ENCODE results near the gene GPR139.

Gene GPR139

GRCh38 chr16:20016234-20016633 is 57.5 kb downstream of the GPR139 start:
- ChIA-PET POLR2A (no interaction called here), CTCF (no interaction called here)
- TF ChIP-seq, protein P1, sequence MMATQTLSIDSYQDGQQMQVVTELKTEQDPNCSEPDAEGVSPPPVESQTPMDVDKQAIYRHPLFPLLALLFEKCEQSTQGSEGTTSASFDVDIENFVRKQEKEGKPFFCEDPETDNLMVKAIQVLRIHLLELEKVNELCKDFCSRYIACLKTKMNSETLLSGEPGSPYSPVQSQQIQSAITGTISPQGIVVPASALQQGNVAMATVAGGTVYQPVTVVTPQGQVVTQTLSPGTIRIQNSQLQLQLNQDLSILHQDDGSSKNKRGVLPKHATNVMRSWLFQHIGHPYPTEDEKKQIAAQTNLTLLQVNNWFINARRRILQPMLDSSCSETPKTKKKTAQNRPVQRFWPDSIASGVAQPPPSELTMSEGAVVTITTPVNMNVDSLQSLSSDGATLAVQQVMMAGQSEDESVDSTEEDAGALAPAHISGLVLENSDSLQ (IDR thresholded peaks at IDR 0.05): no peak
- TF ChIP-seq ZNF384 (IDR thresholded peaks at IDR 0.05): no peak
- no peak for TF ChIP-seq L3MBTL2 (conservative IDR thresholded peaks at IDR 0.05)
- no peak for TF ChIP-seq FOXA1 (IDR thresholded peaks at IDR 0.05)
- TF ChIP-seq NFRKB (IDR thresholded peaks at IDR 0.05): no peak
- TF ChIP-seq TARDBP (IDR thresholded peaks at IDR 0.05): no peak
- DNase-seq (ENCODE audit: extremely low spot score): no peak

DNA sequence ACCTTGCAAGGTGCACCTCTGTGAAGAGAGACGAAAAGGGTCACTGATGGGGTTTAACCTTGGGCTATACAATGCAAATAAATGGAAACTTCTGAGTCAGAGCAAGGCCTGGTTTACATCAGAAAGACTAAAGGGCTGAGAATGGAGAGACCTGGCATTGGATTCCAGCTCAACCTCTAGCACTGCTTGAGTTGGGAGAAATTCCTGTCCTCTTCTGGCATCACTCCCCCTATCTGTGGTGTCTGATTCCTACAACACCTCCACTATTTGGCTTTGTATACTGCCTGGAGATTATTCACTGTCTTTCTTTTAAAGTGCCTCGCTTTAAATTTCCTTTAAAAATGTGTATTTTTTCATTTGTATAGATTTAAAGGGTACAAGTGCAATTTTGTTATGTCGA is 68.8 kb downstream of the GPR139 start:
- POLR2A ChIA-PET: no interaction called here
- no peak for TF ChIP-seq FOXK2 (IDR thresholded peaks at IDR 0.05)
- no peak for TF ChIP-seq HDGF (IDR thresholded peaks at IDR 0.05; ENCODE audit: borderline replicate concordance)
- TF ChIP-seq TARDBP (IDR thresholded peaks at IDR 0.05): no peak
- no peak for TF ChIP-seq FOXM1 (IDR thresholded peaks at IDR 0.05; ENCODE audit: borderline replicate concordance)
- TF ChIP-seq ZNF384 (IDR thresholded peaks at IDR 0.05): no peak
- TF ChIP-seq ELF4 (IDR thresholded peaks at IDR 0.05): no peak
- TF ChIP-seq CTBP1 (IDR thresholded peaks at IDR 0.05; ENCODE audit: borderline replicate concordance): no peak
- no peak for TF ChIP-seq L3MBTL2 (conservative IDR thresholded peaks at IDR 0.05)
- no peak for TF ChIP-seq FOXA1 (IDR thresholded peaks at IDR 0.05)
- TF ChIP-seq BHLHE40 (IDR thresholded peaks at IDR 0.05; ENCODE audit: borderline replicate concordance): no peak
- TF ChIP-seq SUZ12 (IDR thresholded peaks at IDR 0.05): no peak
- no peak for TF ChIP-seq LEF1 (IDR thresholded peaks at IDR 0.05; ENCODE audit: borderline replicate concordance)
- no peak for TF ChIP-seq NFRKB (IDR thresholded peaks at IDR 0.05)
- TF ChIP-seq ARNT (IDR thresholded peaks at IDR 0.05): no peak
- TF ChIP-seq SP1 (IDR thresholded peaks at IDR 0.05): no peak
- TF ChIP-seq, protein P1 (IDR thresholded peaks at IDR 0.05): no peak
- CTCF ChIA-PET: no interaction called here
- DNase-seq (ENCODE audit: extremely low spot score): peak; percentile 22

- TF ChIP-seq SUZ12 (IDR thresholded peaks at IDR 0.05) (no peak), FOXK2 (IDR thresholded peaks at IDR 0.05) (no peak), CTBP1 (IDR thresholded peaks at IDR 0.05; ENCODE audit: borderline replicate concordance) (no peak), HDGF (IDR thresholded peaks at IDR 0.05; ENCODE audit: borderline replicate concordance) (no peak), BHLHE40 (IDR thresholded peaks at IDR 0.05; ENCODE audit: borderline replicate concordance) (no peak), FOXM1 (IDR thresholded peaks at IDR 0.05; ENCODE audit: borderline replicate concordance) (no peak), L3MBTL2 (conservative IDR thresholded peaks at IDR 0.05) (no peak), FOXA1 (IDR thresholded peaks at IDR 0.05) (no peak), ARNT (IDR thresholded peaks at IDR 0.05) (no peak), NFRKB (IDR thresholded peaks at IDR 0.05) (no peak), LEF1 (IDR thresholded peaks at IDR 0.05; ENCODE audit: borderline replicate concordance) (no peak), ELF4 (IDR thresholded peaks at IDR 0.05) (no peak), ZNF384 (IDR thresholded peaks at IDR 0.05) (no peak), SP1 (IDR thresholded peaks at IDR 0.05) (no peak), TARDBP (IDR thresholded peaks at IDR 0.05) (no peak)
- TF ChIP-seq, protein P1 (IDR thresholded peaks at IDR 0.05): no peak
- no peak for DNase-seq (ENCODE audit: extremely low spot score)
- POLR2A ChIA-PET: no interaction called here
- CTCF ChIA-PET: interaction anchor here (0.7 kb wide), 1 partner anchor 697 kb away, joined by 3 read pairs; no protein-coding TSS in a partner anchor
Observed at GRCh38 chr16:20002936-20003335, 70.8 kb downstream of the GPR139 start.

DNA sequence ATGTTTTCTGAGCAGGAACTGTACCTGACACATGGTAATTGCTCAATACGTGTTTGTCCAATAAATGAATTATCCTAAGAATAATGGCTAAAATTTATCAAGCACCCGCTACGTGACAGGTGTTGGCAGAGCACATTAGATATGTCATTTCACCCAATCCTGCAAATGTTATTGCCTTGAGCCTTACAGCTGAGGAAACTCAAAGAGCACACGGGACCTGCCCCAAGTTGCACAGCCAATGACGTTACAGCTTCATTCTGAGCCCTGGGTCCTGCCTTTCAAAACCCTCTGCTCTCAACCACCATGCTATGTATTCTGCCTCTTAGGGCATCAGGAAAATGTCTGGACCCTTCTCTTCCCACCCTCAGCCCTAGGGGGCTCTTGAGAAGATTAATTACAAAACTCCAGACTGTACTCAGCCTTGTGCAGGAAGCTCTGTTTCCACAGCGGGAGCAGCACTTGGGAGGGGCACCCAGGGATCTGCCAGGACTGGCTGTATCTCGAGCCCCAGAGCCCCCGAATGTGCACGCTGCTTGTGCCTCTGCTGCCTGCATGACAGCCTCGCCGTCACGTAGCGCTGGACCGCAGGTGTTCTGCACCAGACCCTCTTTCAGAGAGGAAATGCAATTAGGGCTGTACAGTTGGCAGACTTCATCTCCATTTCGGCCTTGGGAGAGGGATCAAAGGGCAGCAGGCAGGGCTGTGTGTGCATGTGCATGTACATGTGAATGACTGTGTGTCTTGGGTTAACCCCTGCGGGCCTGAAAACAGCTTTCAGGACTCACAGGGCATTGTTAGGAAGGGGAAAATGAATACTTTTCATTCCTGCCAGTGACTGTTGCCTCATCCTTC is 71.6 kb downstream of the GPR139 start:
- POLR2A ChIA-PET: no interaction called here
- TF ChIP-seq FOXK2 (IDR thresholded peaks at IDR 0.05): no peak
- TF ChIP-seq, protein P1 (IDR thresholded peaks at IDR 0.05): no peak
- TF ChIP-seq ARNT (IDR thresholded peaks at IDR 0.05): no peak
- no peak for TF ChIP-seq BHLHE40 (IDR thresholded peaks at IDR 0.05; ENCODE audit: borderline replicate concordance)
- no peak for TF ChIP-seq SP1 (IDR thresholded peaks at IDR 0.05)
- TF ChIP-seq LEF1 (IDR thresholded peaks at IDR 0.05; ENCODE audit: borderline replicate concordance): no peak
- no peak for TF ChIP-seq L3MBTL2 (conservative IDR thresholded peaks at IDR 0.05)
- no peak for TF ChIP-seq ELF4 (IDR thresholded peaks at IDR 0.05)
- DNase-seq (ENCODE audit: extremely low spot score): no peak
- CTCF ChIA-PET: interaction anchor here (0.7 kb wide), 1 partner anchor 698 kb away, joined by 3 read pairs; no protein-coding TSS in a partner anchor

- POLR2A ChIA-PET: no interaction called here
- TF ChIP-seq TARDBP (IDR thresholded peaks at IDR 0.05) (no peak), HDGF (IDR thresholded peaks at IDR 0.05; ENCODE audit: borderline replicate concordance) (no peak), L3MBTL2 (conservative IDR thresholded peaks at IDR 0.05) (no peak), FOXM1 (IDR thresholded peaks at IDR 0.05; ENCODE audit: borderline replicate concordance) (no peak), ZNF384 (IDR thresholded peaks at IDR 0.05) (no peak), NFRKB (IDR thresholded peaks at IDR 0.05) (no peak), CTBP1 (IDR thresholded peaks at IDR 0.05; ENCODE audit: borderline replicate concordance) (no peak), SUZ12 (IDR thresholded peaks at IDR 0.05) (no peak), ARNT (IDR thresholded peaks at IDR 0.05) (no peak), LEF1 (IDR thresholded peaks at IDR 0.05; ENCODE audit: borderline replicate concordance) (no peak), FOXA1 (IDR thresholded peaks at IDR 0.05) (no peak), ELF4 (IDR thresholded peaks at IDR 0.05) (no peak), SP1 (IDR thresholded peaks at IDR 0.05) (no peak), FOXK2 (IDR thresholded peaks at IDR 0.05) (no peak), BHLHE40 (IDR thresholded peaks at IDR 0.05; ENCODE audit: borderline replicate concordance) (no peak)
- TF ChIP-seq, protein P1 (IDR thresholded peaks at IDR 0.05): no peak
- CTCF ChIA-PET: no interaction called here
- no peak for DNase-seq (ENCODE audit: extremely low spot score)
Observed at GRCh38 chr16:19997734-19998133, 76.0 kb downstream of the GPR139 start.
